ENCODE measurements around the gene VPS54. TPM values are rescaled to one million over a fixed set of nuclear protein-coding genes. Genes with fewer than 3 reads are reported as not detected.
"Not testable (repeated sequence)": the region's sequence is repeated elsewhere in the genome, so short reads cannot be mapped to it uniquely, and the experiment has no call there.

VPS54 gene
- total RNA-seq, 4 donors from 2014 or later: 19.8 to 24.0 (median 22.2) TPM

DNA sequence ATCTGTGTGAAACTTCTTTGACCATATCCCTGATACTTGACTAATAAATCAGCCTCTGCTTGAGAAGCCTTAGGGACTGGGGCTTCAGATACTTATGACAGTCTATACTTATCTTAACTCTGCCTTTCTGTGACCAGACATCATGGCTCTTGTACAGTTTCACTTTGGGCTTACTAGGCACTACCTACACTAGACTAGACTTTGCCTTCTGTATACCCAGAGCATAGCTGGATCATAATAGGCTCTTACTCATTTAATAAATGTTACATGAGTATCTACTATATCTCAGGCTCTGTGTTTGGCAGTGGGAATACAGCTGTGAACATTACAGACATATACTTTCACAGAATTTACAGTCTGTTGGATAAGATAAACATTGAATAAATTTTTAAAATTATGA lies 168.6 kb downstream of the VPS54 start:
- Histone ChIP-seq H3K36me3 (no peaks in the 10 kb centered on the region), H3K4me1 (peaks cover 4 to 77% (median 24%) of the 10 kb centered on the region in 4 donors), H3K9me3 (no peaks in the 10 kb centered on the region), H3K27me3 (no peaks in the 10 kb centered on the region), H3K27ac (peak overlapping the region in 1 of 4 donors; percentile 4), H3K4me3 (no peak overlapping the region)
- no peak for DNase-seq (ENCODE audit: low spot score in 2 of 2)
- TF ChIP-seq POLR2A (IDR thresholded peaks at IDR 0.05): no peak
- TF ChIP-seq EP300 (IDR thresholded peaks at IDR 0.05): no peak
- TF ChIP-seq, protein P1, sequence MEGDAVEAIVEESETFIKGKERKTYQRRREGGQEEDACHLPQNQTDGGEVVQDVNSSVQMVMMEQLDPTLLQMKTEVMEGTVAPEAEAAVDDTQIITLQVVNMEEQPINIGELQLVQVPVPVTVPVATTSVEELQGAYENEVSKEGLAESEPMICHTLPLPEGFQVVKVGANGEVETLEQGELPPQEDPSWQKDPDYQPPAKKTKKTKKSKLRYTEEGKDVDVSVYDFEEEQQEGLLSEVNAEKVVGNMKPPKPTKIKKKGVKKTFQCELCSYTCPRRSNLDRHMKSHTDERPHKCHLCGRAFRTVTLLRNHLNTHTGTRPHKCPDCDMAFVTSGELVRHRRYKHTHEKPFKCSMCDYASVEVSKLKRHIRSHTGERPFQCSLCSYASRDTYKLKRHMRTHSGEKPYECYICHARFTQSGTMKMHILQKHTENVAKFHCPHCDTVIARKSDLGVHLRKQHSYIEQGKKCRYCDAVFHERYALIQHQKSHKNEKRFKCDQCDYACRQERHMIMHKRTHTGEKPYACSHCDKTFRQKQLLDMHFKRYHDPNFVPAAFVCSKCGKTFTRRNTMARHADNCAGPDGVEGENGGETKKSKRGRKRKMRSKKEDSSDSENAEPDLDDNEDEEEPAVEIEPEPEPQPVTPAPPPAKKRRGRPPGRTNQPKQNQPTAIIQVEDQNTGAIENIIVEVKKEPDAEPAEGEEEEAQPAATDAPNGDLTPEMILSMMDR (IDR thresholded peaks at IDR 0.05): no peak

DNA sequence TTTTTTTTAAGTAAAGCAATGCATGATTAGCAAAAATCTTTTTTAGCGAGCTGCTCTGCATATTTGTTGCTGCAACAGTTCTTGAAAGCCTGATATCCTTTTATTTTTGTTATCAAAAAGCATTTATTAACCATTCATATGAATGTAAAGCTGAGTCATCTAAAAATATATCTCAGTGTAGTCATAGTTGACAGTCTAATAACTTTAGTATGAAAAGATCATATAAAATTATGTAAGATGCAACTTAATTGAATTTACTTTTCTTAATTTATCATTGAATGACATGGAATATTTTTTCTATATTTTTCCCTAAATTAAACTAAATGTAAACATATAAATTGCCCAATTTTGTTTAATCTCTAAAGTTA lies 169.0 kb downstream of the VPS54 start:
- no peak for DNase-seq (ENCODE audit: low spot score in 2 of 2)
- H3K27me3 ChIP-seq: no peaks in the 10 kb centered on the region
- H3K27ac ChIP-seq: no peak overlapping the region
- no peaks in the 10 kb centered on the region for H3K36me3 ChIP-seq
- TF ChIP-seq POLR2A (IDR thresholded peaks at IDR 0.05) (no peak), EP300 (IDR thresholded peaks at IDR 0.05) (no peak)
- TF ChIP-seq, protein P1 (IDR thresholded peaks at IDR 0.05): no peak
- no peak overlapping the region for H3K4me3 ChIP-seq
- peaks cover 4 to 75% (median 24%) of the 10 kb centered on the region in 4 donors for H3K4me1 ChIP-seq
- no peaks in the 10 kb centered on the region for H3K9me3 ChIP-seq
- 47 to 50% methylated on average over 1 of the region's 1 CpG for WGBS, 2 donors

DNA sequence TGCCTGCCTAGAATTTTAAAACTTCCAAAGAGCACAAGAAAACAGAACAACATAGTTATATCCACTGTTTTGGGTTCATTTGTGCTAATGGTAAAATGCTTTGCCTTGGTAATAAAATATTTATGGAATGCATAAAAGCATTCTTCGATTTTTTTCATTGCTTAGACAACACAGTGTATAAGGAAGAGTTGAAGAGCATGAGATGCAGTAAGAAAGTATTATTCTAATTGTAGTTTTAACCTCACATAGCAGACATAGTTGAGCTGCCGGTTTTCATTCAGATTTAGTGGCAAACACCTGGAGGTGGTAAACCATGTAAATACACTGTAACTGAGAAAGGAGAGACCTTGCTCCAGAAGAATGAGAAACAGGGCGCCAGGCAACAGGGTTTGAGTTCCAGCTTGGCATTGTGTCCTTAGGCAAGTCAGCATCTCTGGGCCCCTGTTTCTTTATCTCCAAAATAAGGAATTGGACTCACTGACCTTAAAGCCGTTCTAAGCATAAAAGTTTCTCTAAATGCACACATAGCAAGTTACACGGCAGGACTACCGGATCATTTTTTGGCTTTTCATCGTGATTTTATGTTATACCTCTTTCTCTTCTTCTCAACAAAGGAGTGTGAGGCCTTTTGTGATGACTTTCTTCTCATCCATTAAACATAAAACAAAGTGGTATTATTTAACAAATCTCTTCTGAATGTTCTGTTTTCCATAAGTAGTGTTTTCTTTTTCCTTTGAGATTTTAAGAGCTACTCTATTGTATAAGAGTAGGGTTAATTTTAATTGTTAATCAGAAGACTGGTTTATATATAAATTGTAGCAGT lies 169.6 kb downstream of the VPS54 start:
- DNase-seq (ENCODE audit: low spot score in 2 of 2): no peak
- peaks cover 4 to 72% (median 23%) of the 10 kb centered on the region in 4 donors for H3K4me1 ChIP-seq
- H3K27ac ChIP-seq: no peak overlapping the region
- no peaks in the 10 kb centered on the region for H3K27me3 ChIP-seq
- no peaks in the 10 kb centered on the region for H3K36me3 ChIP-seq
- H3K4me3 ChIP-seq: no peak overlapping the region
- H3K9me3 ChIP-seq: no peaks in the 10 kb centered on the region
- WGBS, 2 donors: 22 to 25% methylated on average over 7 of the region's 7 CpGs
- TF ChIP-seq POLR2A (IDR thresholded peaks at IDR 0.05) (no peak), EP300 (IDR thresholded peaks at IDR 0.05) (no peak)
- TF ChIP-seq, protein P1 (IDR thresholded peaks at IDR 0.05): no peak

DNA sequence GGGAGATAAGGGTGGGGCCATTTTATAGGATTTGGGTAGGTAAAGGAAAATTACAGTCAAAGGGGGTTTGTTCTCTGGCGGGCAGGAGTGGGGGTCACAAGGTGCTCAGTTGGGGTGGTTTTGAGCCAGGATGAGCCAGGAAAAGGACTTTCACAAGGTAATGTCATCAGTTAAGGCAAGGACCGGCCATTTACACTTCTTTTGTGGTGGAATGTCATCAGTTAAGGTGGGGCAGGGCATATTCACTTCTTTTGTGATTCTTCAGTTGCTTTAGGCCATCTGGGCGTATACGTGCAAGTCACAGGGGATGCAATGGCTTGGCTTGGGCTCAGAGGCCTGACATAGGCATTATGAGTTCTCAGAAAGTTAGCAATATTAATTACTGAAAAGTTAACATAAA lies 171.7 kb downstream of the VPS54 start:
- peaks cover 4 to 74% (median 23%) of the 10 kb centered on the region in 4 donors for H3K4me1 ChIP-seq

DNA sequence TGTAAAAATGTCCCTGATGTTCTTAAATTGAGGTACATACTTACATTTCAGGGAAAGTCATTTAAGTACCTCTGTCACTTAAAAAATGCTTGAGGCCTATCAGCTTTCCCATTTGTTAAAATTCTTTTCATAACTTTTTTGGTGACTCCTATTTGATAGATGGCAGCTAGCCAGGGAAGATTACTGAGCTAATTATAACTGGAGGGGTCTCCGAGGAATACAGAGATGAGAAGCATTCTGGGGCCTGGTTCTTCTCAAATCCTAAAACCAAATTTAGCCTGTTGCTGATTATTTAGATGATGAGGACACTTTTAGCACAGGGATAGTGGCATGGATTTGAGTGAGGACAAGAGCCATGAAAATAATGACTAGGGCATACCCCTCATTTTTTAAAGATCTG lies 172.7 kb downstream of the VPS54 start:
- no peak for TF ChIP-seq EP300 (IDR thresholded peaks at IDR 0.05)
- TF ChIP-seq, protein P1 (IDR thresholded peaks at IDR 0.05): no peak
- no peak for TF ChIP-seq POLR2A (IDR thresholded peaks at IDR 0.05)
- no peaks in the 10 kb centered on the region for H3K36me3 ChIP-seq
- no peaks in the 10 kb centered on the region for H3K27me3 ChIP-seq
- H3K9me3 ChIP-seq: no peaks in the 10 kb centered on the region
- WGBS, 2 donors: 28 to 48% methylated on average over 1 of the region's 1 CpG
- peaks cover 4 to 64% (median 23%) of the 10 kb centered on the region in 4 donors for H3K4me1 ChIP-seq
- H3K27ac ChIP-seq: peak overlapping the region in 2 of 4 donors; percentile 11 to 45
- DNase-seq (ENCODE audit: low spot score in 2 of 2): no peak
- H3K4me3 ChIP-seq: no peak overlapping the region

More for the DNA sequence above, 171.7 kb downstream of the VPS54 start:
- WGBS, 2 donors: 92 to 95% methylated on average over 4 of the region's 4 CpGs
- not testable (repeated sequence) for H3K9me3 ChIP-seq; H3K27ac ChIP-seq; H3K27me3 ChIP-seq; H3K4me3 ChIP-seq; DNase-seq (ENCODE audit: low spot score in 2 of 2); H3K36me3 ChIP-seq

All from tibial nerve (tissue), 4 donors.